ENCODE results near the gene TRPV5. TPM values are rescaled to one million over a fixed set of nuclear protein-coding genes. Genes with fewer than 3 reads are reported as not detected.

TRPV5 gene
- total and polyA plus RNA-seq, 8 donors, result not detected

DNA sequence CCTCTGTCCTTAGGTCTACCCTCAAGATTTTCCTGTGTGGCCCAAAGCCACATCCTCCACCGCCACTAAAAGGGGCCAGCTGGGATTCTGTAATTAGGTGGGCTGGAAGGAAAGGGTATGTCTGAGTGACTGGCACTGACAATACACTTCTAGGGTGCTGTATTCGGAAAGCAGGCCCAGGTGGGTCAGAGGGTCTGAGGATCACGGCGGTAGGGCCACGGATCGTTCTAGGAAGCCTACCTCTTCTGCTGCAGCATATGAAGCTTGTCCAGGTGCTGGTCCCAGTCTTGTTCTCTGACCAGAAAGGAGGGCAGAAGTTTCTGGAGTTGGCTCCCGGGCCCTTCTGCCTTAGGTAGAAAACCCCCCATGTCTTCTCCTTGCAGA lies 462 bp downstream of the TRPV5 start:
- WGBS, 5 donors, result 87 to 95% (median 91%) methylated on average over 7 of the region's 7 CpGs
- TF ChIP-seq, protein P1, sequence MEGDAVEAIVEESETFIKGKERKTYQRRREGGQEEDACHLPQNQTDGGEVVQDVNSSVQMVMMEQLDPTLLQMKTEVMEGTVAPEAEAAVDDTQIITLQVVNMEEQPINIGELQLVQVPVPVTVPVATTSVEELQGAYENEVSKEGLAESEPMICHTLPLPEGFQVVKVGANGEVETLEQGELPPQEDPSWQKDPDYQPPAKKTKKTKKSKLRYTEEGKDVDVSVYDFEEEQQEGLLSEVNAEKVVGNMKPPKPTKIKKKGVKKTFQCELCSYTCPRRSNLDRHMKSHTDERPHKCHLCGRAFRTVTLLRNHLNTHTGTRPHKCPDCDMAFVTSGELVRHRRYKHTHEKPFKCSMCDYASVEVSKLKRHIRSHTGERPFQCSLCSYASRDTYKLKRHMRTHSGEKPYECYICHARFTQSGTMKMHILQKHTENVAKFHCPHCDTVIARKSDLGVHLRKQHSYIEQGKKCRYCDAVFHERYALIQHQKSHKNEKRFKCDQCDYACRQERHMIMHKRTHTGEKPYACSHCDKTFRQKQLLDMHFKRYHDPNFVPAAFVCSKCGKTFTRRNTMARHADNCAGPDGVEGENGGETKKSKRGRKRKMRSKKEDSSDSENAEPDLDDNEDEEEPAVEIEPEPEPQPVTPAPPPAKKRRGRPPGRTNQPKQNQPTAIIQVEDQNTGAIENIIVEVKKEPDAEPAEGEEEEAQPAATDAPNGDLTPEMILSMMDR (IDR thresholded peaks at IDR 0.05), result no peak
- TF ChIP-seq POLR2AphosphoS5 (IDR thresholded peaks at IDR 0.05) (no peak), POLR2A (IDR thresholded peaks at IDR 0.05) (no peak), EP300 (IDR thresholded peaks at IDR 0.05) (no peak)
- no peak for DNase-seq

DNA sequence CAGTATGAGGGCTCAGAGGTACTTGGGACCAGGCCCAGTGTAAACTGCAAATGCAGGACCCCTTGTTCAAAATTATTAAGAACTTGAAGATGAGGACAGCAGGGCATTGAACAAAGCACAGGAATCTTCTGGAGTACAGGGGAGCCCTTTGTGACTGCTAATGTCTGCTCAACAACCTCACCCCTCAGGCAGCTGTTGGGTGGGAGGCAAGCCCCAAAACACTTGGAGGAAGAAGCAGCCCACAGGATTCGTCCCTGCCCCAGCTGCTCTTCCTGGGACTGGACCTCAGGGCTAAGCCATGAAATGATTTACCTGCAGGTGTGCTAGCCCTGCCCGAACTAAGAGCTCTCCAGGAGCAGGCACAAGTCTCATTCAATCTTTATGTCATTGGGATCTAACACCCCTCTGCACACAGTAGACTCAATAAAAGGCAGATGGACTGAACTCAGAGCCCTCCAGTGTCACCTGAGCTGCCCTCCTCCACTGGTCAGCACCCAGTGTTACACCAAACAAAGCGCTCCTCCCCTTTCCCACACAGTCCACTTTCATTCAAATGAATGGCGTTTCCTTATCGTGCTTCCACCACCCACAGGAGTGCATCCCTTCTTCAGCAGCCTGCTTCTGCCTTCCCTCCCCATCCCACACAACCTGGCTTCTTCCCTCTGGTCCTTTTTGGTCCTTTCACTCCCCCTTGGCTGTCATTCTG lies 1.0 kb downstream of the TRPV5 start:
- no peaks in the 10 kb centered on the region for H3K4me1 ChIP-seq
- intact Hi-C loops (cut with DNase I; ENCODE audit: low total_unique reads), result no loop called here
- no peaks in the 10 kb centered on the region for H3K27me3 ChIP-seq
- no peaks in the 10 kb centered on the region for H3K9me3 ChIP-seq
- no peak for DNase-seq
- H3K36me3 ChIP-seq, result no peaks in the 10 kb centered on the region
- no peak overlapping the region for H3K27ac ChIP-seq
- H3K4me3 ChIP-seq, result no peak overlapping the region
- WGBS, 5 donors, result 60 to 72% (median 64%) methylated on average over 5 of the region's 5 CpGs
- TF ChIP-seq, protein P1 (IDR thresholded peaks at IDR 0.05), result no peak
- no peak for TF ChIP-seq EP300 (IDR thresholded peaks at IDR 0.05)

More for the DNA sequence above, 462 bp downstream of the TRPV5 start:
- Histone ChIP-seq H3K4me1 (no peaks in the 10 kb centered on the region), H3K27ac (no peak overlapping the region), H3K27me3 (no peaks in the 10 kb centered on the region), H3K9me3 (no peaks in the 10 kb centered on the region), H3K4me3 (no peak overlapping the region), H3K36me3 (no peaks in the 10 kb centered on the region)
- intact Hi-C loops (cut with DNase I; ENCODE audit: low total_unique reads), result no loop called here

DNA sequence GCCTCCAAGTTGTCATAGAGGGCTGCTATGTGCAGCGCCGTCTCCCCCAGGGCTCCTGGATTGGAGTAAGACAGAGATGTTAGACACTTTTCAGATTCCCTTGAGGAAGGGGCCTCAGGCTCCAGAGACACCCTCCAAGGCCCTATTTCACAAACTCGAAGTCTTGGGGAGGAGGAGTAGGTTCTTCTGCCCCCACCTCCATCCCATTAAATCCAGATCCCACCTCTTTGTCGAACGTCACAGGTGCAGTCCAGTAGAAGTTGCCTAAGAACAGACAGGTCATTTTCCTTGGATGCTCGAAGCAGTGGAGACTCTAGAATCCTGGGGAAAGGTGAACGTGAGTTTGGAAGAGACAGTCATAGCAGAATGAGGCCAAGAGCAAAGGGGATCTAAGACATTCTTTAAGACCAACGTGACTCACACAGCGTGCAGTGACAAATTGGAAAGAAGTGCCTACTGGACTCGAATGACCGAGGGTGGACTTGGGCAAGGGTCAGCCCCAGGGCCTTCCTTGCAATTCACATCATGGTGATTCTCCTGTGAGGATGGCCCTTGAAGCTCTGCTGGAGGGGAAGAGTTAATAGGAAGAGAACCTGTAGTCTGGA lies 3.3 kb downstream of the TRPV5 start:
- Histone ChIP-seq H3K9me3 (no peaks in the 10 kb centered on the region), H3K27ac (no peak overlapping the region), H3K36me3 (no peaks in the 10 kb centered on the region), H3K4me1 (no peaks in the 10 kb centered on the region), H3K4me3 (no peak overlapping the region), H3K27me3 (no peaks in the 10 kb centered on the region)
- intact Hi-C loops (cut with DNase I; ENCODE audit: low total_unique reads), result no loop called here
- TF ChIP-seq, protein P1 (IDR thresholded peaks at IDR 0.05), result no peak
- no peak for TF ChIP-seq POLR2AphosphoS5 (IDR thresholded peaks at IDR 0.05)
- no peak for TF ChIP-seq POLR2A (IDR thresholded peaks at IDR 0.05)
- no peak for TF ChIP-seq EP300 (IDR thresholded peaks at IDR 0.05)
- no peak for DNase-seq
- WGBS, 5 donors, result 88 to 91% (median 90%) methylated on average over 9 to 11 of the region's 11 CpGs

DNA sequence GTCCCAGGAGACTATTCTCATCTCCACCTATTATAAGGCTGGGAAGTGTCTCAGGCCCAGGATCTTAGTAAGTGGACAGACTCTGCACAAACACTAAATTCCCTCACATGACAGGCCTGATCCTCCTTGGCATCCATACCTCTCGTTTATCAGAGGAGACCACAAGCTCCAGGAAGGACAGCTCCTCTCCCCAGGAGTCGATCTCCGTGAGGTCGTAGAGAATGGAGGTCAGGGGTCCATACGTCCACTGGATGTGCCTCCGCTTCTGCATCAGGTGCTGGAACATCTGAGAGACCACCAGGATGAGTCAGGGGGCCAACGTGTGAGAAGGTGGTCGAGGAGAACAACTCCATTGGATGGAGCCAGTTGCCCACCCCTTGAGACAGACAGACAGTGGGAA lies 5.6 kb downstream of the TRPV5 start:
- DNase-seq, result no peak
- Histone ChIP-seq H3K4me1 (no peaks in the 10 kb centered on the region), H3K36me3 (no peaks in the 10 kb centered on the region), H3K9me3 (no peaks in the 10 kb centered on the region), H3K27me3 (no peaks in the 10 kb centered on the region), H3K4me3 (no peak overlapping the region), H3K27ac (peak overlapping the region in 2 of 5 donors; percentile 50 to 56)
- 60 to 82% (median 78%) methylated on average over 8 of the region's 8 CpGs for WGBS, 5 donors
- intact Hi-C loops (cut with DNase I; ENCODE audit: low total_unique reads), result no loop called here
- TF ChIP-seq POLR2AphosphoS5 (IDR thresholded peaks at IDR 0.05) (no peak), EP300 (IDR thresholded peaks at IDR 0.05) (no peak), POLR2A (IDR thresholded peaks at IDR 0.05) (no peak)
- TF ChIP-seq, protein P1 (IDR thresholded peaks at IDR 0.05), result no peak
